GM23338 (cell line): ENCODE results near the gene DTX4. TPM values are rescaled to one million over a fixed set of nuclear protein-coding genes. Genes with fewer than 3 reads are reported as not detected.

Experiments
- ATAC-seq: fragments of 200-7000 bp; cut with Tn5 transposase; 3 replicates; pipeline ENCODE4 v1.9.1; 2020
- DNase-seq: peaks from one replicate; pipeline ENCODE4 v3.0.0-alpha.2; 2015; ENCODE audit warnings: low spot score
- H2AFZ ChIP-seq: fragments of 200-600 bp; sonication (generic); 2 replicates; pipeline ENCODE4 v1.8.0; 2016; ENCODE audit warnings: antibody characterized with exemption, mild to moderate bottlenecking, moderate library complexity
- H3F3A ChIP-seq: fragments of 200-600 bp; sonication (generic); replicated peaks from 2 replicates; pipeline ENCODE4 v1.8.0; 2017; ENCODE audit warnings: antibody characterized with exemption, mixed run types, low read depth
- H3K27ac ChIP-seq: fragments of 200-600 bp; sonication (generic); 2 replicates; pipeline ENCODE4 v1.6.1; 2016; ENCODE audit warnings: low read depth
- H3K27me3 ChIP-seq: fragments of 200-600 bp; sonication (generic); 2 replicates; pipeline ENCODE4 v1.8.0; 2016; ENCODE audit warnings: mild to moderate bottlenecking, mixed run types, moderate library complexity; ENCODE audit not compliant: insufficient read depth
- H3K36me3 ChIP-seq: fragments of 200-600 bp; sonication (generic); 2 replicates; pipeline ENCODE4 v1.8.0; 2016; ENCODE audit warnings: mild to moderate bottlenecking; ENCODE audit not compliant: insufficient read depth
- H3K4me1 ChIP-seq: fragments of 200-600 bp; sonication (generic); 2 replicates; pipeline ENCODE4 v1.8.0; 2016; ENCODE audit warnings: mild to moderate bottlenecking, moderate library complexity; ENCODE audit not compliant: insufficient read depth
- H3K4me2 ChIP-seq: fragments of 200-600 bp; sonication (generic); 2 replicates; pipeline ENCODE4 v1.7.1; 2017; ENCODE audit warnings: mixed run types
- H3K4me3 ChIP-seq: fragments of 200-600 bp; sonication (generic); 2 replicates; pipeline ENCODE4 v1.6.1; 2016; ENCODE audit warnings: mixed run types
- H3K79me2 ChIP-seq: fragments of 200-600 bp; sonication (generic); replicated peaks from 2 replicates; pipeline ENCODE4 v1.8.0; 2017; ENCODE audit warnings: mild to moderate bottlenecking; ENCODE audit not compliant: insufficient read depth
- H3K9me2 ChIP-seq: fragments of 200-600 bp; sonication (generic); 2 replicates; pipeline ENCODE4 v1.8.0; 2017; ENCODE audit not compliant: insufficient read depth
- H4K20me1 ChIP-seq: fragments of 200-600 bp; sonication (generic); replicated peaks from 2 replicates; pipeline ENCODE4 v1.8.0; 2017; ENCODE audit warnings: mild to moderate bottlenecking; ENCODE audit not compliant: insufficient read depth
- H3K27ac Mint-ChIP-seq: 2 replicates; pipeline ENCODE4 v1.8.0; 2020; ENCODE audit warnings: inconsistent platforms, mild to moderate bottlenecking, moderate library complexity, mixed read lengths
- H3K27me3 Mint-ChIP-seq: 3 replicates; pipeline ENCODE4 v1.8.0; 2022; ENCODE audit warnings: low read depth, mild to moderate bottlenecking, moderate library complexity, mixed read lengths, inconsistent platforms; ENCODE audit not compliant: insufficient read depth, poor library complexity
- H3K36me3 Mint-ChIP-seq: 3 replicates; pipeline ENCODE4 v1.8.0; 2021; ENCODE audit warnings: low read depth, mild to moderate bottlenecking, inconsistent platforms, moderate library complexity, mixed read lengths
- H3K4me1 Mint-ChIP-seq: 3 replicates; pipeline ENCODE4 v1.8.0; 2020; ENCODE audit warnings: mild to moderate bottlenecking, inconsistent platforms, mixed read lengths
- H3K4me3 Mint-ChIP-seq: 3 replicates; pipeline ENCODE4 v1.8.0; 2021; ENCODE audit warnings: moderate library complexity, mild to moderate bottlenecking, inconsistent platforms, mixed read lengths
- H3K9me3 Mint-ChIP-seq: 3 replicates; pipeline ENCODE4 v1.8.0; 2020; ENCODE audit warnings: moderate library complexity, mild to moderate bottlenecking, inconsistent platforms, mixed read lengths
- CREB1 ChIP-seq: fragments of 250-450 bp; sonication (Bioruptor Pico); IDR thresholded peaks from 2 replicates; pipeline ENCODE4 v1.5.0; 2020; ENCODE audit warnings: low read depth, mild to moderate bottlenecking, moderate library complexity
- EZH2 ChIP-seq: fragments of 200-600 bp; sonication (generic); IDR thresholded peaks from one replicate; pipeline ENCODE4 v1.8.0; 2017; ENCODE audit warnings: antibody characterized with exemption, mild to moderate bottlenecking, low read depth; ENCODE audit not compliant: unreplicated experiment
- NANOG ChIP-seq: IDR thresholded peaks from 2 replicates; pipeline ENCODE4 v1.6.1; 2016; ENCODE audit warnings: antibody characterized with exemption, borderline replicate concordance
- POLR2AphosphoS5 ChIP-seq: IDR thresholded peaks from 2 replicates; pipeline ENCODE4 v1.6.1; 2016; ENCODE audit warnings: antibody characterized with exemption, low read depth
- ZNF114 ChIP-seq: fragments of 250-450 bp; sonication (Bioruptor Pico); IDR thresholded peaks from 2 replicates; pipeline ENCODE4 v1.5.0; 2020; ENCODE audit warnings: mild to moderate bottlenecking, moderate library complexity
- ZNF331 ChIP-seq: fragments of 250-450 bp; sonication (Bioruptor Pico); IDR thresholded peaks from 2 replicates; pipeline ENCODE4 v1.5.0; 2020; ENCODE audit warnings: low read depth, mild to moderate bottlenecking, moderate library complexity
- polyA plus RNA-seq: library from polyadenylated mRNA; unstranded; fragments of >200 nt; fragmentation: Nextera tagmentation; extraction: Ambion mirVana; gene quantifications from 2 replicates; pipeline ENCODE4 v1.2.1, GENCODE V29; 2016
- total RNA-seq: library from RNA; depleted of rRNA; stranded (reverse); fragments of >200 nt; shearing (Covaris generic); gene quantifications from 2 replicates; pipeline ENCODE4 v1.2.3, GENCODE V29; 2014
- TF ChIP-seq, protein P1 (sequence below): IDR thresholded peaks from one replicate; pipeline ENCODE4 v1.6.1; 2018; ENCODE audit warnings: antibody characterized with exemption; ENCODE audit not compliant: unreplicated experiment
- TF ChIP-seq, protein P2 (sequence below): IDR thresholded peaks from 2 replicates; pipeline ENCODE4 v1.6.1; 2016; ENCODE audit warnings: antibody characterized with exemption

The DTX4 gene
- total and polyA plus RNA-seq, 2 experiments from 2014 or later = 4.2 to 14.7 TPM

DNA sequence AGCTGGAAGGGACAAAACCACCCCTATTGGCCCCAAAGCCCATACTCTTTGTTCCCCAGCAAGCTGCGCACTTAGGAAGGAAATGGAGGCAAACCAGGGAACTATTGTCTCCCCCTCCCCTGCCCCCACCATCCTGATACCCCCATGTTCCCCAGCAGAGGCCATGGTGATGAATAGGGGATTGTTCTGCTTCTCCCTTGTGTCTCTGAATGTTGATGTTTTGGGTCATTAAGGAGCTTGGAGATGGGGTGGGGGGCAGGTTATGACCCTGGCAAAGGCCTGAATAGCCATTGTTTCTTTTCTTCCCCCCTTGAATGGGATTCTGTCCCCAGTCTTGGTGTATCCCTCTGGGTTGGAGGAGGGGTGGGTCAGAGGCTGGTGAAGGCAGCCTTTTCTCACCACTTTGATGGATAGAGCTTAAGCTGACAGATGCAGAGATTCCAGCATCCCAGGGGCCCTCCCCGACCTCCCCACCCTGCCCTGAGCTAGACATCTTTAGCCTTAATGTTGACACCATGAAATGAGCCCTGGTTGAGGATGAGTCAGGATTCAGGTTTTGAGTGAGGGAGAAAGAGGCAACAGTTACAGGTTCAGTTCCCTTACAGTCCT is 8.3 kb downstream of the DTX4 start (continued):
- TF ChIP-seq, protein P1, sequence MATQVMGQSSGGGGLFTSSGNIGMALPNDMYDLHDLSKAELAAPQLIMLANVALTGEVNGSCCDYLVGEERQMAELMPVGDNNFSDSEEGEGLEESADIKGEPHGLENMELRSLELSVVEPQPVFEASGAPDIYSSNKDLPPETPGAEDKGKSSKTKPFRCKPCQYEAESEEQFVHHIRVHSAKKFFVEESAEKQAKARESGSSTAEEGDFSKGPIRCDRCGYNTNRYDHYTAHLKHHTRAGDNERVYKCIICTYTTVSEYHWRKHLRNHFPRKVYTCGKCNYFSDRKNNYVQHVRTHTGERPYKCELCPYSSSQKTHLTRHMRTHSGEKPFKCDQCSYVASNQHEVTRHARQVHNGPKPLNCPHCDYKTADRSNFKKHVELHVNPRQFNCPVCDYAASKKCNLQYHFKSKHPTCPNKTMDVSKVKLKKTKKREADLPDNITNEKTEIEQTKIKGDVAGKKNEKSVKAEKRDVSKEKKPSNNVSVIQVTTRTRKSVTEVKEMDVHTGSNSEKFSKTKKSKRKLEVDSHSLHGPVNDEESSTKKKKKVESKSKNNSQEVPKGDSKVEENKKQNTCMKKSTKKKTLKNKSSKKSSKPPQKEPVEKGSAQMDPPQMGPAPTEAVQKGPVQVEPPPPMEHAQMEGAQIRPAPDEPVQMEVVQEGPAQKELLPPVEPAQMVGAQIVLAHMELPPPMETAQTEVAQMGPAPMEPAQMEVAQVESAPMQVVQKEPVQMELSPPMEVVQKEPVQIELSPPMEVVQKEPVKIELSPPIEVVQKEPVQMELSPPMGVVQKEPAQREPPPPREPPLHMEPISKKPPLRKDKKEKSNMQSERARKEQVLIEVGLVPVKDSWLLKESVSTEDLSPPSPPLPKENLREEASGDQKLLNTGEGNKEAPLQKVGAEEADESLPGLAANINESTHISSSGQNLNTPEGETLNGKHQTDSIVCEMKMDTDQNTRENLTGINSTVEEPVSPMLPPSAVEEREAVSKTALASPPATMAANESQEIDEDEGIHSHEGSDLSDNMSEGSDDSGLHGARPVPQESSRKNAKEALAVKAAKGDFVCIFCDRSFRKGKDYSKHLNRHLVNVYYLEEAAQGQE = no peak
- TF ChIP-seq POLR2AphosphoS5 (no peak), EZH2 (no peak), NANOG (no peak), ZNF114 (CRISPR knock-in tag) (no peak), ZNF331 (no peak)
- TF ChIP-seq, protein P2, sequence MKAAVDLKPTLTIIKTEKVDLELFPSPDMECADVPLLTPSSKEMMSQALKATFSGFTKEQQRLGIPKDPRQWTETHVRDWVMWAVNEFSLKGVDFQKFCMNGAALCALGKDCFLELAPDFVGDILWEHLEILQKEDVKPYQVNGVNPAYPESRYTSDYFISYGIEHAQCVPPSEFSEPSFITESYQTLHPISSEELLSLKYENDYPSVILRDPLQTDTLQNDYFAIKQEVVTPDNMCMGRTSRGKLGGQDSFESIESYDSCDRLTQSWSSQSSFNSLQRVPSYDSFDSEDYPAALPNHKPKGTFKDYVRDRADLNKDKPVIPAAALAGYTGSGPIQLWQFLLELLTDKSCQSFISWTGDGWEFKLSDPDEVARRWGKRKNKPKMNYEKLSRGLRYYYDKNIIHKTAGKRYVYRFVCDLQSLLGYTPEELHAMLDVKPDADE = no peak

DNA sequence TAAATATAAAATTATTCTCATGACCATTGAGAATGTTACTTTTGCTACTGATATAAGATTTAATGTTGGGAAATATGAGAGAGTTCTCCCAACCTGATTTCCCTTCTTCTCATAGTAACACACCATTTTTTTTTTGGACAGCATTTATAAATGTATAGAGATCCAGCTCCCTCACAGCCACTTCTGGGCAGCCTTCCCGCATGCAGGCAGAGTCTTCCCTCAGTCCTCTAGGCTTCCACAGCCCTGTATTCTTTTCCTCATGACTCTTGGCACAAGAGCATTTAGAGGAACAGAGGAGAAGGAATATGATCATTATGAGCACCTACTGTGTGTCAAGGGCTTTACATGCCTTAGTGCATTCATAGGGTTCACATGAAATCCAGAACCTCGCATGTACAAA is 9.0 kb downstream of the DTX4 start:
- no peak overlapping the region for H3K4me2 ChIP-seq
- no peaks in the 10 kb centered on the region for H3K4me1 ChIP-seq
- H3K4me1 Mint-ChIP-seq = peaks cover 25% of the 10 kb centered on the region
- H3K36me3 Mint-ChIP-seq = peaks cover 69% of the 10 kb centered on the region
- H3F3A ChIP-seq = no peaks in the 10 kb centered on the region
- H3K27me3 Mint-ChIP-seq = peaks cover 4% of the 10 kb centered on the region
- peaks cover 30% of the 10 kb centered on the region for H3K9me3 Mint-ChIP-seq
- H3K79me2 ChIP-seq = peaks cover 19% of the 10 kb centered on the region
- TF ChIP-seq CREB1 (CRISPR knock-in tag) = no peak
- DNase-seq (no peak), ATAC-seq (no peak)
- H3K27me3 ChIP-seq = no peaks in the 10 kb centered on the region
- H3K27ac ChIP-seq = no peak overlapping the region
- no peaks in the 10 kb centered on the region; the same call in 1 of the 2 replicates for H4K20me1 ChIP-seq
- no peak overlapping the region for H3K4me3 ChIP-seq
- no peaks in the 10 kb centered on the region; the same call in 1 of the 2 replicates for H3K36me3 ChIP-seq
- no peaks in the 10 kb centered on the region; the same call in 1 of the 2 replicates for H3K9me2 ChIP-seq
- H3K4me3 Mint-ChIP-seq = no peak overlapping the region
- H3K27ac Mint-ChIP-seq = no peak overlapping the region
- H2AFZ ChIP-seq = no peak overlapping the region
